ENCODE measurements around the gene GLIS1. TPM values are rescaled to one million over a fixed set of nuclear protein-coding genes. Genes with fewer than 3 reads are reported as not detected.

The GLIS1 gene
- total RNA-seq, 1 donor from 2014 or later = 1.2 TPM

DNA sequence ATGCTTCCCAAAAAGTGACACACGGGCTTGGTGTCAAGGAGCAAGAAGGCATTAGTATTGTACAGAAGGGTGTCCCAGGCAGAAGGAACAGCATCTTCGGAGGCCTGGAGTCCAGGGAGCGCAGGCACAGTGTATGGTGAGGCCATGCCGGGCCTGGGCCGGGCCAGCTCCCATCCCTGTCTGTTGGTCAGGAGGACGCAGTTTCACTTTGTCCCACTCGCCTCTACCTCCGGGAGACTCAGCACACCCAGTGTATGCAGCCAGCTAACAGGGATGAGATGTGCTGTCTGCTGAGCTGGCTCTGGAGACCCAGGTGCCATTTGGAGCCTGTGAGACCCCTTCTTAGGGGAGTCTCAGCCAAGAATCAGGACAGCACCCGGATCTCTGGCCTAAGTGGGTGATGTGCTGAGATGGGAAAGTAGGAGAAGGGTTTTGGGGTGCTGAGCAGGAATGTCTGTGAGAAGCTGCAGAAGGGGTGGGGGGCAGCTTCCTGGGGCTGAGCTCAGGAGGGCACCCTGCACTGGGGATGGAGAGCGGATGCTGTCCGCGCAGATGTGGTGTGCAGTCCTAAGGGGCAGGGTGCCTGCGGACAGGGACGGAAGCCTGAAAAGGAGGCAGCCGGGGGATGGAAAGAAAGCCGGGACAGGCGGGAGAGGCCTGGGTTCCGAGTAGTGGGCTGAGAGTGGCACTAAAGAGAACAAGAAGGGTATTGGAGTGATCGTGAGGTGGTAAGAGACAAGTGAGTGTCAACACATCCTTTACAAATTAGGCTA is 254.1 kb downstream of the GLIS1 start:
- Histone ChIP-seq H3K27ac (no peak overlapping the region), H3K27me3 (no peaks in the 10 kb centered on the region), H3K36me3 (no peaks in the 10 kb centered on the region), H3K4me3 (no peak overlapping the region), H3K4me1 (no peaks in the 10 kb centered on the region), H3K9me3 (no peaks in the 10 kb centered on the region)
- no peak for DNase-seq (ENCODE audit: extremely low spot score in 2 of 2)
- intact Hi-C loops (cut with DNase I) = loop anchor here (5.0 kb wide), 1 partner anchor 272 kb away; no protein-coding TSS in a partner anchor
- TF ChIP-seq POLR2A (IDR thresholded peaks at IDR 0.05) (no peak), POLR2AphosphoS5 (IDR thresholded peaks at IDR 0.05; ENCODE audit: insufficient read depth in 1 of 2, low read depth in 1 of 2) (no peak), CTCF (IDR thresholded peaks at IDR 0.05) (no peak)

- Histone ChIP-seq H3K36me3 (no peaks in the 10 kb centered on the region), H3K27ac (no peak overlapping the region), H3K9me3 (no peaks in the 10 kb centered on the region), H3K27me3 (no peaks in the 10 kb centered on the region), H3K4me3 (no peak overlapping the region), H3K4me1 (no peaks in the 10 kb centered on the region)
- intact Hi-C loops (cut with DNase I) = loop anchor here (5.0 kb wide), 1 partner anchor 274 kb away; no protein-coding TSS in a partner anchor
- TF ChIP-seq CTCF (IDR thresholded peaks at IDR 0.05) (no peak), POLR2A (IDR thresholded peaks at IDR 0.05) (no peak), POLR2AphosphoS5 (IDR thresholded peaks at IDR 0.05; ENCODE audit: insufficient read depth in 1 of 2, low read depth in 1 of 2) (no peak)
- DNase-seq (ENCODE audit: extremely low spot score in 2 of 2) = no peak
Measured at GRCh38 chr1:53483656-53484055, 255.3 kb downstream of the GLIS1 start.

DNA sequence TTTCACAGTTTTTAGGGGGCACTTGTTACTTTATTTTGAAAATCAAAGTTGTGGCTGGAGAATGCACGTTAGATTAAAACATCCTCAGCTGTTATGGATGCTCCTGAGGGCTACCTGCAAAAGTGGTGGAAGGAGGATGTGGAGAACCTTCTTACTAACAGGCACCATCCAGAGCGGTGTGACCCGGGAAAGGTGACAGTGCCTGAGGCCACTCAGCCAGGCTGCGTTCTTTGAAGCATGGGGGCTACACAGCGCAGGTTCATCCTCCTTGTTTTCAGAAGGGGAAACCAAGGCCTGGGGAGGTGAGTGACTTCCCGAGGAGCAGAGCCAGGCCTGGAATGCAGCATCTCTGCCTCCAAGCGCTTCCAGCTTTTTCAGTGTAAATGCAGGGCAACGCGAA is 255.8 kb downstream of the GLIS1 start:
- Histone ChIP-seq H3K27ac (no peak overlapping the region), H3K36me3 (no peaks in the 10 kb centered on the region), H3K4me1 (no peaks in the 10 kb centered on the region), H3K9me3 (no peaks in the 10 kb centered on the region), H3K27me3 (no peaks in the 10 kb centered on the region), H3K4me3 (no peak overlapping the region)
- TF ChIP-seq CTCF (IDR thresholded peaks at IDR 0.05) = no peak
- no peak for TF ChIP-seq POLR2A (IDR thresholded peaks at IDR 0.05)
- DNase-seq (ENCODE audit: extremely low spot score in 2 of 2) = no peak
- intact Hi-C loops (cut with DNase I) = loop anchor here (5.0 kb wide), 1 partner anchor 274 kb away; no protein-coding TSS in a partner anchor

GRCh38 chr1:53482441-53483153 is 256.4 kb downstream of the GLIS1 start:
- DNase-seq (ENCODE audit: extremely low spot score in 2 of 2) = no peak
- Histone ChIP-seq H3K4me3 (no peak overlapping the region), H3K36me3 (no peaks in the 10 kb centered on the region), H3K9me3 (no peaks in the 10 kb centered on the region), H3K27me3 (no peaks in the 10 kb centered on the region), H3K27ac (no peak overlapping the region), H3K4me1 (no peaks in the 10 kb centered on the region)
- intact Hi-C loops (cut with DNase I) = loop anchor here (5.0 kb wide), 1 partner anchor 275 kb away; no protein-coding TSS in a partner anchor
- no peak for TF ChIP-seq POLR2A (IDR thresholded peaks at IDR 0.05)
- no peak for TF ChIP-seq CTCF (IDR thresholded peaks at IDR 0.05)
- no peak for TF ChIP-seq POLR2AphosphoS5 (IDR thresholded peaks at IDR 0.05; ENCODE audit: insufficient read depth in 1 of 2, low read depth in 1 of 2)

All from vagina (tissue), 2 donors.